Measurements from ENCODE around the gene ABCA4. TPM values are rescaled to one million over a fixed set of nuclear protein-coding genes. Genes with fewer than 3 reads are reported as not detected.

Gene ABCA4
- polyA plus RNA-seq, 1 experiment: 0.17 TPM

GRCh38 chr1:94110946-94111740 is 9.8 kb downstream of the ABCA4 start:
- Histone ChIP-seq H3K27me3 (ENCODE audit: control insufficient read depth, insufficient read depth, low read length) (no peaks in the 10 kb centered on the region), H3K27ac (ENCODE audit: low read depth, low read length) (no peak overlapping the region), H3K9me3 (ENCODE audit: control insufficient read depth, insufficient read depth, low read length) (no peaks in the 10 kb centered on the region; the same call in 1 of the 2 replicates), H3K4me3 (ENCODE audit: low read depth, low read length) (no peak overlapping the region)
- ChIA-PET CTCF (no interaction called here), POLR2A (no interaction called here)
- no peak for TF ChIP-seq CTCF (IDR thresholded peaks at IDR 0.05; ENCODE audit: low read depth, low read length)
- DNase-seq (ENCODE audit: low read depth, low spot score): no peak

GRCh38 chr1:94110021-94110761 is 10.8 kb downstream of the ABCA4 start:
- TF ChIP-seq CTCF (IDR thresholded peaks at IDR 0.05; ENCODE audit: low read depth, low read length): no peak
- H3K4me3 ChIP-seq (ENCODE audit: low read depth, low read length): no peak overlapping the region
- H3K9me3 ChIP-seq (ENCODE audit: control insufficient read depth, insufficient read depth, low read length): no peaks in the 10 kb centered on the region; the same call in 1 of the 2 replicates
- DNase-seq (ENCODE audit: low read depth, low spot score): no peak
- CTCF ChIA-PET: interaction anchor here (0.8 to 1.1 kb wide), 2 partner anchors 48 to 70 kb away, joined by 3 to 4 read pairs; no protein-coding TSS in a partner anchor
- H3K27ac ChIP-seq (ENCODE audit: low read depth, low read length): no peak overlapping the region
- POLR2A ChIA-PET: no interaction called here
- H3K27me3 ChIP-seq (ENCODE audit: control insufficient read depth, insufficient read depth, low read length): no peaks in the 10 kb centered on the region

- ChIA-PET CTCF (interaction anchor here (0.8 to 1.5 kb wide), 3 partner anchors 48 to 84 kb away, joined by 3 to 4 read pairs (median 3); no protein-coding TSS in a partner anchor), POLR2A (no interaction called here)
- no peak for DNase-seq (ENCODE audit: low read depth, low spot score)
- Histone ChIP-seq H3K9me3 (ENCODE audit: control insufficient read depth, insufficient read depth, low read length) (no peaks in the 10 kb centered on the region; the same call in 1 of the 2 replicates), H3K27me3 (ENCODE audit: control insufficient read depth, insufficient read depth, low read length) (no peaks in the 10 kb centered on the region), H3K27ac (ENCODE audit: low read depth, low read length) (no peak overlapping the region), H3K4me3 (ENCODE audit: low read depth, low read length) (no peak overlapping the region)
- TF ChIP-seq CTCF (IDR thresholded peaks at IDR 0.05; ENCODE audit: low read depth, low read length): no peak
Measured at GRCh38 chr1:94109478-94109877, 11.5 kb downstream of the ABCA4 start.

- ChIA-PET POLR2A (no interaction called here), CTCF (no interaction called here)
- TF ChIP-seq CTCF (IDR thresholded peaks at IDR 0.05; ENCODE audit: low read depth, low read length): no peak
- Histone ChIP-seq H3K9me3 (ENCODE audit: control insufficient read depth, insufficient read depth, low read length) (no peaks in the 10 kb centered on the region; the same call in 1 of the 2 replicates), H3K27ac (ENCODE audit: low read depth, low read length) (no peak overlapping the region), H3K27me3 (ENCODE audit: control insufficient read depth, insufficient read depth, low read length) (peaks cover 3% of the 10 kb centered on the region), H3K4me3 (ENCODE audit: low read depth, low read length) (no peak overlapping the region)
- no peak for DNase-seq (ENCODE audit: low read depth, low spot score)
Measured at GRCh38 chr1:94107141-94107540, 13.8 kb downstream of the ABCA4 start.

- no peak overlapping the region for H3K4me3 ChIP-seq (ENCODE audit: low read depth, low read length)
- no peak overlapping the region for H3K27ac ChIP-seq (ENCODE audit: low read depth, low read length)
- H3K9me3 ChIP-seq (ENCODE audit: control insufficient read depth, insufficient read depth, low read length): no peaks in the 10 kb centered on the region; the same call in 1 of the 2 replicates
- ChIA-PET CTCF (no interaction called here), POLR2A (no interaction called here)
- no peak for TF ChIP-seq CTCF (IDR thresholded peaks at IDR 0.05; ENCODE audit: low read depth, low read length)
- no peak for DNase-seq (ENCODE audit: low read depth, low spot score)
- H3K27me3 ChIP-seq (ENCODE audit: control insufficient read depth, insufficient read depth, low read length): peaks cover 3% of the 10 kb centered on the region
Measured at GRCh38 chr1:94106716-94107115, 14.2 kb downstream of the ABCA4 start.
